ENCODE measurements around the gene ZSCAN16. TPM values are rescaled to one million over a fixed set of nuclear protein-coding genes. Genes with fewer than 3 reads are reported as not detected.

ZSCAN16 gene
- total and polyA plus RNA-seq, 2 of the 13 experiments (the other 11 are each of a cell fraction or from before 2014, with no cell fraction given), result 5.7 to 12.7 TPM

- TF ChIP-seq XBP1 (CRISPR knock-in tag; IDR thresholded peaks at IDR 0.05) (no peak), FOXJ3 (CRISPR knock-in tag; IDR thresholded peaks at IDR 0.05; ENCODE audit: borderline replicate concordance) (peak; percentile 81; the same call in 1 of the 2 replicates), SALL1 (CRISPR knock-in tag; IDR thresholded peaks at IDR 0.05) (peak; percentile 92), KDM6A (CRISPR knock-in tag; IDR thresholded peaks at IDR 0.05; ENCODE audit: low read depth) (no peak), ZEB1 (IDR thresholded peaks at IDR 0.05; ENCODE audit: insufficient replicate concordance, low read depth) (peak; percentile 87), ZSCAN21 (CRISPR knock-in tag; IDR thresholded peaks at IDR 0.05; ENCODE audit: borderline replicate concordance) (peak; percentile 97), ONECUT2 (CRISPR knock-in tag; IDR thresholded peaks at IDR 0.05) (peak; percentile 37; the same call in 1 of the 2 replicates), ZNF530 (CRISPR knock-in tag; IDR thresholded peaks at IDR 0.05; ENCODE audit: low read depth) (no peak), SIN3B (IDR thresholded peaks at IDR 0.05; ENCODE audit: low read length) (peak; percentile 85), TEAD3 (CRISPR knock-in tag; optimal IDR thresholded peaks at IDR 0.05; ENCODE audit: borderline replicate concordance) (peak; percentile 82), AHDC1 (CRISPR knock-in tag; IDR thresholded peaks at IDR 0.05; ENCODE audit: borderline replicate concordance) (0 out of 2 replicates have a peak, but pooled peaks have one; percentile 15), NFIC (IDR thresholded peaks at IDR 0.05; ENCODE audit: low read length) (no peak), ZFP36L1 (CRISPR knock-in tag; IDR thresholded peaks at IDR 0.05) (peak; percentile 91), CAMTA2 (CRISPR knock-in tag; IDR thresholded peaks at IDR 0.05; ENCODE audit: borderline replicate concordance) (peak; percentile 83), HDAC6 (IDR thresholded peaks at IDR 0.05; ENCODE audit: low read depth, low read length) (no peak), NFIB (CRISPR knock-in tag; IDR thresholded peaks at IDR 0.05; ENCODE audit: borderline replicate concordance) (no peak), ZBTB1 (CRISPR knock-in tag; IDR thresholded peaks at IDR 0.05; ENCODE audit: borderline replicate concordance) (0 out of 2 replicates have a peak, but pooled peaks have one; percentile 37), HIVEP1 (CRISPR knock-in tag; IDR thresholded peaks at IDR 0.05) (peak; percentile 91), IRF2 (CRISPR knock-in tag; IDR thresholded peaks at IDR 0.05) (peak; percentile 99), TRIM24 (CRISPR knock-in tag; IDR thresholded peaks at IDR 0.05) (no peak), ESRRA (CRISPR knock-in tag; IDR thresholded peaks at IDR 0.05; ENCODE audit: low read depth) (peak; percentile 64; the same call in 1 of the 2 replicates), CEBPB (IDR thresholded peaks at IDR 0.05; ENCODE audit: borderline replicate concordance, low read depth, low read length) (no peak)
- TF ChIP-seq, protein P1, sequence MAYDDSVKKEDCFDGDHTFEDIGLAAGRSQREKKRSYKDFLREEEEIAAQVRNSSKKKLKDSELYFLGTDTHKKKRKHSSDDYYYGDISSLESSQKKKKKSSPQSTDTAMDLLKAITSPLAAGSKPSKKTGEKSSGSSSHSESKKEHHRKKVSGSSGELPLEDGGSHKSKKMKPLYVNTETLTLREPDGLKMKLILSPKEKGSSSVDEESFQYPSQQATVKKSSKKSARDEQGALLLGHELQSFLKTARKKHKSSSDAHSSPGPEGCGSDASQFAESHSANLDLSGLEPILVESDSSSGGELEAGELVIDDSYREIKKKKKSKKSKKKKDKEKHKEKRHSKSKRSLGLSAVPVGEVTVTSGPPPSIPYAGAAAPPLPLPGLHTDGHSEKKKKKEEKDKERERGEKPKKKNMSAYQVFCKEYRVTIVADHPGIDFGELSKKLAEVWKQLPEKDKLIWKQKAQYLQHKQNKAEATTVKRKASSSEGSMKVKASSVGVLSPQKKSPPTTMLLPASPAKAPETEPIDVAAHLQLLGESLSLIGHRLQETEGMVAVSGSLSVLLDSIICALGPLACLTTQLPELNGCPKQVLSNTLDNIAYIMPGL (CRISPR knock-in tag; IDR thresholded peaks at IDR 0.05; ENCODE audit: borderline replicate concordance in 1 of 2, low read depth in 1 of 2), result peak; percentile 98 to 99
Measured at GRCh38 chr6:28141500-28142329, 17.3 kb downstream of the ZSCAN16 start, which contains the start of gene ZKSCAN8 (continued).
